Peyer's patch (tissue), 4 donors: ENCODE measurements around the gene NTMT2. TPM values are rescaled to one million over a fixed set of nuclear protein-coding genes. Genes with fewer than 3 reads are reported as not detected.

Source experiments
- DNase-seq, 3 donors: peaks; one replicate each; pipeline ENCODE4 v3.0.0-alpha.2; 2017 to 2019
- H3K27ac ChIP-seq, 4 donors: fragments of 200-600 bp; sonication (generic); one replicate each; pipeline ENCODE4 v1.5.1; 2016 to 2019
- H3K27me3 ChIP-seq, 2 donors: fragments of 200-600 bp; sonication (generic); one replicate each; pipeline ENCODE4 v1.5.1; 2019
- H3K36me3 ChIP-seq, 3 donors: fragments of 200-600 bp; sonication (generic); one replicate each; pipeline ENCODE4 v1.5.1; 2016 to 2019
- H3K4me1 ChIP-seq, 4 donors: fragments of 200-600 bp; sonication (generic); one replicate each; pipeline ENCODE4 v1.5.1; 2016 to 2019
- H3K4me3 ChIP-seq, 4 donors: fragments of 200-600 bp; sonication (generic); 1 replicate in 3 of 4; 2 replicates in 1 of 4; pipeline ENCODE4 v1.5.1; 2016 to 2019; ENCODE audit warnings: mild to moderate bottlenecking in 1 of 4
- H3K9me3 ChIP-seq, 4 donors: fragments of 200-600 bp; sonication (generic); one replicate each; pipeline ENCODE4 v1.5.1; 2016 to 2019; ENCODE audit warnings: mild to moderate bottlenecking in 1 of 4
- POLR2A ChIP-seq, 2 donors: fragments of 450-650 bp; IDR thresholded peaks; one replicate each; pipeline ENCODE4 v1.5.1; 2017; ENCODE audit warnings: antibody characterized with exemption in 2 of 2, mild to moderate bottlenecking in 2 of 2, moderate library complexity in 2 of 2
- total RNA-seq, 4 donors: library from RNA; depleted of rRNA; stranded (reverse); fragments of >200 nt; gene quantifications; one replicate each; pipeline ENCODE4 v1.1.0, GENCODE V29; 2016
- TF ChIP-seq, protein P1 (sequence below), 6 experiments: fragments of 450-650 bp in 4 of 6; fragments of 200-600 bp in 2 of 6; sonication (generic) in 1 of 6; IDR thresholded peaks; one replicate each; pipeline ENCODE4 v1.5.1; 2017 to 2019; ENCODE audit warnings: antibody characterized with exemption in 6 of 6, mild to moderate bottlenecking in 3 of 6, moderate library complexity in 1 of 6

The NTMT2 gene
- total RNA-seq, 4 donors from 2014 or later = not detected

DNA sequence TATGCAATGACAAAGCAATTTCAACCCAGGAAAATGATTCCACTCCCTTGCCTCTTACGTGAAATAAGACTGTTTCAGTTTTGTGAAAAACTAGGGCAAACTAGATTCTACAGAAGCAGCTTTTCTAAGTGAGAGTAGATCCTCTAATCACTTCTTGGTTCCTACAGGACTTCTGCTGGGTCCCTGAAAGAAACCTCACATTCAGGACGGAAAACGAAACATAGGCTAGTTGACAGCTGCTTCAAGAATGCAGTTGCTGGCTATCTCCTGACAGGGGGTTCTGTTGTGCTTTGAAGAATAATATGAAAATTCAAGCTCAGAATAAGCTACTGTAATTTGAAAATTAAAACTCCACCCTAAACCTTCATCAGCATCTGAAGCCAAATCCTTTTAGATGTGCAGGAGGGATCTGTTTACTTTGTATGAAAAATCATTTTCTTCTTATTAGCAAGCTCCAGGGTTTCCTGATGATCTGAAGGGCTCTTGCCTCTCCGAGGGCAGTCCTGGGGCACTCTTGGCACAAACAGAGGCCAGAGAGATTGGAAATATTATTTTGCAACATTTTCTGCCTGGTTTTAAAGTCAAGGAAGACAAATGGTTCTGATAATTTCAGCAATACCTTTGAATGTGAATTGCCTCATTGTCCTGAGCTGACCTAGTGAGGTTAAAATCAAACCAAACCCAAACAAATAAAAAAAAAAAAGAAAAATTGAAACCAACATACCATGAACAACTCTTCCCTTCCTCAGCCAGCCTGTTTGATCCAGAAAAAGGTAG, 55.0 kb downstream of the NTMT2 start:
- no peaks in the 10 kb centered on the region for H3K4me1 ChIP-seq
- no peaks in the 10 kb centered on the region for H3K9me3 ChIP-seq
- H3K36me3 ChIP-seq = no peaks in the 10 kb centered on the region
- TF ChIP-seq POLR2A (IDR thresholded peaks at IDR 0.05) = no peak
- TF ChIP-seq, protein P1, sequence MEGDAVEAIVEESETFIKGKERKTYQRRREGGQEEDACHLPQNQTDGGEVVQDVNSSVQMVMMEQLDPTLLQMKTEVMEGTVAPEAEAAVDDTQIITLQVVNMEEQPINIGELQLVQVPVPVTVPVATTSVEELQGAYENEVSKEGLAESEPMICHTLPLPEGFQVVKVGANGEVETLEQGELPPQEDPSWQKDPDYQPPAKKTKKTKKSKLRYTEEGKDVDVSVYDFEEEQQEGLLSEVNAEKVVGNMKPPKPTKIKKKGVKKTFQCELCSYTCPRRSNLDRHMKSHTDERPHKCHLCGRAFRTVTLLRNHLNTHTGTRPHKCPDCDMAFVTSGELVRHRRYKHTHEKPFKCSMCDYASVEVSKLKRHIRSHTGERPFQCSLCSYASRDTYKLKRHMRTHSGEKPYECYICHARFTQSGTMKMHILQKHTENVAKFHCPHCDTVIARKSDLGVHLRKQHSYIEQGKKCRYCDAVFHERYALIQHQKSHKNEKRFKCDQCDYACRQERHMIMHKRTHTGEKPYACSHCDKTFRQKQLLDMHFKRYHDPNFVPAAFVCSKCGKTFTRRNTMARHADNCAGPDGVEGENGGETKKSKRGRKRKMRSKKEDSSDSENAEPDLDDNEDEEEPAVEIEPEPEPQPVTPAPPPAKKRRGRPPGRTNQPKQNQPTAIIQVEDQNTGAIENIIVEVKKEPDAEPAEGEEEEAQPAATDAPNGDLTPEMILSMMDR (IDR thresholded peaks at IDR 0.05) = no peak
- DNase-seq = no peak
- H3K27me3 ChIP-seq = no peaks in the 10 kb centered on the region
- no peak overlapping the region for H3K27ac ChIP-seq
- no peak overlapping the region for H3K4me3 ChIP-seq

DNA sequence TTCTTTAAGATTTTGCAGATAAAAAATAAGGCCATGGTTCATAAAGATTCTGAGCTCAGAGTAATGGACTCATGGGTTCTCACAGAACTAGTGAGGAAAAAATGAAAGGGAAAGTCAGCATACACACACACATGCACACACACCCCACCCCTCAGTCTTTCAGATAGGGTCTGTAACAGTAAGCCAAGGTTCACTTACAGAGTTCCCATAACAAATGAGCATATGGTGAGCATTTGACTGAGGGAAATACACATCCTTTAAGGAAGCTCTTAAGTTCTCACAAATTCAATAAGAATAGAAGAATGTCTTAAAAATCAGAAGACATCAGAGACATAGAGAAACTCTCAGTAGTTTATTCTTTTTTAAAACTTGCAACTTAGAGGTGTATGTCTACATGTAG, 57.9 kb downstream of the NTMT2 start:
- Histone ChIP-seq H3K4me1 (no peaks in the 10 kb centered on the region), H3K9me3 (no peaks in the 10 kb centered on the region), H3K27ac (no peak overlapping the region), H3K36me3 (no peaks in the 10 kb centered on the region), H3K27me3 (no peaks in the 10 kb centered on the region), H3K4me3 (no peak overlapping the region)
- TF ChIP-seq, protein P1 (IDR thresholded peaks at IDR 0.05) = no peak
- no peak for TF ChIP-seq POLR2A (IDR thresholded peaks at IDR 0.05)
- DNase-seq = no peak

DNA sequence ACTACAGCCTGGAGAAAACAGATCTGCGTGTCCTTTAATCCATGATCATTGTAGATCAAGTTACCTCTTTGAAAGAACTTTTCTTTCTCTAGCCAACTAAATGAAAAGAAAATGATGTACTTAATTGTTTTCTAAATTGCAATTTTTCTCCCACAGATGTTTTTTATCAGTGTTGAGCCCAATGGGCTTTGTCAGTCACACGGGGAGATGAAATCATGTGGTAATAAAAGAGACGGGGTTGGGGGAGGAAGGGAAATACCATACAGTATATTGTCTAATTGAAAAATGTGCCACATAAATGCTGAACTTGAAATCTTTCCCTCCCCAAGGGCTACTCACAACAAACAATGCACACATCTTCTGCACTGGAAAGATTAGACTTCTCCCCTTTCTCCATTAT, 58.4 kb downstream of the NTMT2 start:
- Histone ChIP-seq H3K9me3 (no peaks in the 10 kb centered on the region), H3K4me3 (no peak overlapping the region), H3K36me3 (no peaks in the 10 kb centered on the region), H3K27ac (no peak overlapping the region), H3K27me3 (no peaks in the 10 kb centered on the region), H3K4me1 (no peaks in the 10 kb centered on the region)
- DNase-seq = no peak
- TF ChIP-seq, protein P1 (IDR thresholded peaks at IDR 0.05) = no peak
- no peak for TF ChIP-seq POLR2A (IDR thresholded peaks at IDR 0.05)

DNA sequence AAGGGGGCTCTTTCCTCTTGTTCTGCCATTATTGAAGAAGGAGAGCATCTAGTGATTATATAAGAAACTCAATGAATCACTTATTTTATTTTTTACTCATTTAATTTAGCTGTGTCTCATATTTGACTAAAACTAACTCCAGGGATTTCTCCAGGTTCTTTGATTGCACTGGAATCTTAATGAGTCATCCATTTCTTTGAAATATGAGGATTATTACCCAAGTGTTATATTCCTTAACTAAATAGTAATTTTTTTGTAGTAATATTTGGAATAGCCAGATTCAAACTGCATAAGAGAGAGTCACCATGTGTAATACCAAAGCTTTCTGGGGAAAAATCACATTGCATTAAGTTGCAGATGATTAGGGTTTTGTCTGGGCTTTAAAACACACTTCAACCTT, 59.5 kb downstream of the NTMT2 start:
- Histone ChIP-seq H3K27me3 (no peaks in the 10 kb centered on the region), H3K4me1 (no peaks in the 10 kb centered on the region), H3K4me3 (no peak overlapping the region), H3K27ac (no peak overlapping the region), H3K9me3 (no peaks in the 10 kb centered on the region), H3K36me3 (no peaks in the 10 kb centered on the region)
- TF ChIP-seq, protein P1 (IDR thresholded peaks at IDR 0.05) = no peak
- TF ChIP-seq POLR2A (IDR thresholded peaks at IDR 0.05) = no peak
- no peak for DNase-seq

DNA sequence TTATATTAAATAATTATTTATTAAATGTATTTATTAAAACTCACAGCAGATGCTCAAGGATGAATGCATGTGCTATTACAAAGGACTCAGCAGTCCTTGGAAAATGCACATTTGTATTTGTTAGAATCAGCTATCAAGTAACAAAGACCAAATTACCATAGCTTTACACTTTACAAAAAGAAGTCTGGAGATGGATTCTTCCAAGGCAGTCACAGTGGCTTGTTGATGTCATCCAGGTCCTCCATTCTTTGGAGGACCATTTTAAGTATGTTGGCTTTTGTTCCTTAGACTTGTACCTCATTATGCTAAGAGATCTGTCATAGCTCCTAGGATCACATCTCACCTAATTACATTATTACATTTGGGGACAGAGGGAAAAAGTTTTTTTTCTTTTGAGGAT, 63.4 kb downstream of the NTMT2 start:
- TF ChIP-seq, protein P1 (IDR thresholded peaks at IDR 0.05) = no peak
- no peak for TF ChIP-seq POLR2A (IDR thresholded peaks at IDR 0.05)
- DNase-seq = no peak
- H3K4me3 ChIP-seq = no peak overlapping the region
- no peaks in the 10 kb centered on the region for H3K4me1 ChIP-seq
- H3K27ac ChIP-seq = no peak overlapping the region
- H3K9me3 ChIP-seq = no peaks in the 10 kb centered on the region
- no peaks in the 10 kb centered on the region for H3K27me3 ChIP-seq
- H3K36me3 ChIP-seq = no peaks in the 10 kb centered on the region
